HCT116 (cell line): ENCODE measurements around the gene ZCCHC24.

Source experiments
- CEBPB ChIP-seq: IDR thresholded peaks from 2 replicates; pipeline ENCODE4 v1.6.1; 2012; ENCODE audit warnings: low read depth
- ELF1 ChIP-seq: IDR thresholded peaks from 2 replicates; pipeline ENCODE4 v1.6.1; 2012; ENCODE audit warnings: low read depth, borderline replicate concordance
- EZH2 ChIP-seq: fragments of 200-600 bp; sonication (generic); IDR thresholded peaks from 2 replicates; pipeline ENCODE4 v1.6.1; 2017; ENCODE audit warnings: antibody characterized with exemption, mixed run types
- JUND ChIP-seq: IDR thresholded peaks from 2 replicates; pipeline ENCODE4 v1.6.1; 2012
- MAX ChIP-seq: IDR thresholded peaks from 2 replicates; pipeline ENCODE4 v1.6.1; 2012
- POLR2A ChIP-seq: IDR thresholded peaks from 2 replicates; pipeline ENCODE4 v1.7.0; 2011; ENCODE audit warnings: borderline replicate concordance; ENCODE audit not compliant: insufficient read depth, insufficient read length; ENCODE audit errors: extremely low read depth
- POLR2AphosphoS5 ChIP-seq: IDR thresholded peaks from 2 replicates; pipeline ENCODE4 v1.6.1; 2011; ENCODE audit warnings: mild to moderate bottlenecking, low read depth, low read length, moderate library complexity
- REST ChIP-seq: IDR thresholded peaks from 2 replicates; pipeline ENCODE4 v1.6.1; 2012; ENCODE audit warnings: low read depth
- SIN3A ChIP-seq: IDR thresholded peaks from 2 replicates; pipeline ENCODE4 v1.6.1; 2012; ENCODE audit warnings: low read depth
- TCF7L2 ChIP-seq: IDR thresholded peaks from 2 replicates; pipeline ENCODE4 v1.7.0; 2011; ENCODE audit warnings: borderline replicate concordance, inconsistent platforms; ENCODE audit not compliant: insufficient read depth, insufficient read length; ENCODE audit errors: extremely low read depth
- YY1 ChIP-seq: IDR thresholded peaks from 2 replicates; pipeline ENCODE4 v1.6.1; 2011; ENCODE audit warnings: low read length, low read depth, moderate library complexity, mild to moderate bottlenecking; ENCODE audit not compliant: insufficient replicate concordance; ENCODE audit errors: extremely low read depth
- TF ChIP-seq, protein P1 (sequence below), 3 experiments: fragments of 200-600 bp in 1 of 3; sonication (generic) in 1 of 3; IDR thresholded peaks in 2 of 3; conservative IDR thresholded peaks in 1 of 3; 2 replicates each; pipeline ENCODE4 v1.5.1; 2012 to 2017; ENCODE audit warnings: low read depth in 2 of 3, low read length in 2 of 3, antibody characterized with exemption in 1 of 3, borderline replicate concordance in 1 of 3, control low read depth in 1 of 3, mild to moderate bottlenecking in 1 of 3, mixed read lengths in 1 of 3, mixed run types in 1 of 3, moderate library complexity in 1 of 3; ENCODE audit not compliant: insufficient read depth in 1 of 3

- TF ChIP-seq, protein P1, sequence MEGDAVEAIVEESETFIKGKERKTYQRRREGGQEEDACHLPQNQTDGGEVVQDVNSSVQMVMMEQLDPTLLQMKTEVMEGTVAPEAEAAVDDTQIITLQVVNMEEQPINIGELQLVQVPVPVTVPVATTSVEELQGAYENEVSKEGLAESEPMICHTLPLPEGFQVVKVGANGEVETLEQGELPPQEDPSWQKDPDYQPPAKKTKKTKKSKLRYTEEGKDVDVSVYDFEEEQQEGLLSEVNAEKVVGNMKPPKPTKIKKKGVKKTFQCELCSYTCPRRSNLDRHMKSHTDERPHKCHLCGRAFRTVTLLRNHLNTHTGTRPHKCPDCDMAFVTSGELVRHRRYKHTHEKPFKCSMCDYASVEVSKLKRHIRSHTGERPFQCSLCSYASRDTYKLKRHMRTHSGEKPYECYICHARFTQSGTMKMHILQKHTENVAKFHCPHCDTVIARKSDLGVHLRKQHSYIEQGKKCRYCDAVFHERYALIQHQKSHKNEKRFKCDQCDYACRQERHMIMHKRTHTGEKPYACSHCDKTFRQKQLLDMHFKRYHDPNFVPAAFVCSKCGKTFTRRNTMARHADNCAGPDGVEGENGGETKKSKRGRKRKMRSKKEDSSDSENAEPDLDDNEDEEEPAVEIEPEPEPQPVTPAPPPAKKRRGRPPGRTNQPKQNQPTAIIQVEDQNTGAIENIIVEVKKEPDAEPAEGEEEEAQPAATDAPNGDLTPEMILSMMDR (IDR thresholded peaks at IDR 0.05 in 2 of 3, conservative IDR thresholded peaks at IDR 0.05 in 1 of 3; ENCODE audit: borderline replicate concordance in 1 of 3, insufficient read depth in 1 of 3, low read depth in 2 of 3, low read length in 2 of 3): no peak
- TF ChIP-seq REST (no peak), MAX (no peak), POLR2AphosphoS5 (no peak), POLR2A (no peak), EZH2 (no peak), YY1 (no peak), ELF1 (no peak), TCF7L2 (no peak), JUND (no peak), CEBPB (no peak), SIN3A (no peak)
These were observed 90.8 kb downstream of the ZCCHC24 start for GRCh38 chr10:79354615-79355014.
